GM18907 (cell line): ENCODE results near the gene CPT2.
A peak's percentile ranks its signal among the peaks of the same experiment; 100 is the strongest.

Experiments used
- ATAC-seq: cut with Tn5 transposase; IDR thresholded peaks from one replicate; pipeline ENCODE4 v1.9.1; 2021; ENCODE audit warnings: mild to moderate bottlenecking, moderate library complexity; ENCODE audit not compliant: unreplicated experiment

CPT2 gene

GRCh38 chr1:53196485-53197290 is at the start of gene CPT2:
Gene CPT2 (plus strand): TSS chr1:53196824. CDS start chr1:53196944, 120 bp downstream.
- peak; percentile 99 for ATAC-seq

DNA sequence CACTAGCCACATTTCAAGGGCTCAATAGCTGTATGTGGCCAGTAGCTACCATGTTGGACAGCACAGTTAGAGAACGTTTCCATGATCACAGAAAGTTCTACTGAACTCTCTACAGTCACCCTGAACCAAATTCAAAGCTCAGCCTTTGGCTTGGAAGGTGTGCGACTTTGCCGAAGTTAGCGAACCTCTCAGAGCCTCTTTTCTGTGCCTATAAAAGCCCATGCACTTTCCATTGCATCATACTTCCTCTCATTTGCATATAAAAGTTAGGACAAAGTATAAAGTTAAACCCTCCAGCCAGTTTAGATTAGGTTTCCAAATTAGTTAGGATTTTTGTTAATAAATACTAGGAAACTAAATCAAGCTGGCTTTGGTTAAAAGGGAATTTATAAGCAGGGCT is 49.5 kb upstream of the CPT2 start:
- no peak for ATAC-seq

GRCh38 chr1:53148123-53148522 is 48.5 kb upstream of the CPT2 start:
- no peak for ATAC-seq

- no peak for ATAC-seq
These were observed 42.9 kb upstream of the CPT2 start for GRCh38 chr1:53153752-53154151.

GRCh38 chr1:53154859-53155438 is 41.7 kb upstream of the CPT2 start:
- ATAC-seq = no peak

- no peak for ATAC-seq
These were observed 41.1 kb upstream of the CPT2 start for GRCh38 chr1:53155534-53155933.

GRCh38 chr1:53155945-53156344 is 40.7 kb upstream of the CPT2 start:
- no peak for ATAC-seq

DNA sequence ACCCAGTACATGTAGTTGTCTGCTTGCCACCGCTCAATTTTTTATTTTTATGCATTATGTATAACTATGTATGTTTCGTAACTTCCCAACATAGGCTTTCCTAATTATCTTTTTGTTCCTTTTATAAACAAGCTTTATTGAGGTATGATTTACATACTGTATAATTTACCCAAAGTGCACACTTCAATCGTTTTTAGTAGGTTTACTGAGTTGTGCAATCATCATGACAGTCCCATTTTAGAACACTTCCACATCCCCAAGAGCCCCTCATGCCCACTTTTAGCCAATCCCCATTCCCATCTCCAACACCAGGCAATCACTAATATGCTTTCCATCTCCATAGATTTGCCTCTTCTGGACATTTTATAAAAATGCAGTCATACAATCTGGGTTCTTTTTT is 39.8 kb upstream of the CPT2 start:
- no peak for ATAC-seq

GRCh38 chr1:53158900-53159299 is 37.7 kb upstream of the CPT2 start:
- no peak for ATAC-seq

- no peak for ATAC-seq
These were observed 35.7 kb upstream of the CPT2 start for GRCh38 chr1:53160924-53161378.

- no peak for ATAC-seq
These were observed 34.0 kb upstream of the CPT2 start for GRCh38 chr1:53162621-53163020.

DNA sequence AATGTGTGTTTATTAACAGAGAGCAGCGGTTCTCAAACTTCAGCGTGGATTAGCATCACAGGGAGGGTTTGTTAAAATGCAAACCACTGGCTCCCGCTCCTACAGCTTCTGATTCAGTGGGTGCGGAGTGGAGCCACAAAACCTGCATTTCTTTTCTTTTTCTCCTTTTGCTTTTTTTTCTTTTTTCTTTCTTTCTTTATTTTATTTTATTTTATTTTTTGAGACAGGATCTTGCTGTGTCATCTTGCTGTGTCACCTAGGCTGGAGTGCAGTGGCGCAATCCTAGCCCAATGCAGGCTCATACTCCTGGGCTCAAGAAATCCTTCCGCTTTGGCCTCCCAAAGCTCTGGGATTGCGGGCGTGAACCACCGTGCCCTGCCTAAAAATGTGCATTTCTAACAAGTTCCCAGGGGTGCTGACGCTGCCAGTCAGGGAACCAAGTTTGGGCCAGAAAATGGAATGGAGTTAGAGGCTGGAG is 33.3 kb upstream of the CPT2 start:
- no peak for ATAC-seq

DNA sequence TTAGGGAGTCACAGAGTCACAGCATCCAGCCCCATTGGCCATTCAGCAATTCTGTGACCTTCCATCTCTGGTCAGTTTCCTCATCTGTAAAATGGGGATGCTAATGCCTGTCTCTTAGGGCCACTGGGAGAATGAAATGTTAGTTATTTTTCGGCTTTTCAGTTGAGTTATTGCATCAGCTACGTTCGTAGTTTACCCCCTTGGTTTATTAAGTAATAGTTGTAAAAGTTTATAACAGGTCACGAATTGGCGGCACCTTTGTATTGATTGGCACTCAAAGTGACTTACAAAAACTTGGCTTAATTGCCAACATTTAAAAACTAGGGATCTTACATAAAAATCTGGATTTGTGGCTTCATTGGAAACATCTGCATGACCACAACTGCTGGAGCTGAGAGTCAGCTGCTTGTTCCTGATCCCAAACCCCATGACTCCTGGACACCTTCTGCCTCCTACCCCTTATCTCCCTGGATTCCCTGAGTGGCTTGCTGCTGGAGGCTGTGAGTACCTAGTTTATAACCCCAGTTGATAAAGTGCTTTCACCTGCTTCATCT is 31.1 kb upstream of the CPT2 start:
- no peak for ATAC-seq

- ATAC-seq = no peak
These were observed 30.3 kb upstream of the CPT2 start for GRCh38 chr1:53166366-53166765.

DNA sequence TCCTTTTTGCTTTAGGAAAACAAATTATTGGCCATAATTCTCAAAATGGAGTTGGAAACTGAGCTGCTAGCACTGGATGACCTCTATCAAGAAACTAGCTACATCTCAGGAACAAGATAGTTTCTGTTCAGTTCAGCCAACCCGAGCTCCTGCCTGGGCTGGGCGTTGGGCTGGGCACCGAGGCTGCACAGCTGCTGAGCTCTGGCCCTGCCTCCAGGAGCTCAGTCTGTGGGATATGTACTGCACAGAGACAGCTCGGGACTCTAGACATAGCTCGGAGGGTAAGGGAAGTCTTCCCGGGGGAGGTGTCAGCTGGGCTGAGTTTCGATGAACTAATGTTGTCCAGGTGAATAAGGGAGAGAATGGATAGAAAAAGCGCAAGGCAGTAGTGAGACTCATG is 29.7 kb upstream of the CPT2 start:
- no peak for ATAC-seq

DNA sequence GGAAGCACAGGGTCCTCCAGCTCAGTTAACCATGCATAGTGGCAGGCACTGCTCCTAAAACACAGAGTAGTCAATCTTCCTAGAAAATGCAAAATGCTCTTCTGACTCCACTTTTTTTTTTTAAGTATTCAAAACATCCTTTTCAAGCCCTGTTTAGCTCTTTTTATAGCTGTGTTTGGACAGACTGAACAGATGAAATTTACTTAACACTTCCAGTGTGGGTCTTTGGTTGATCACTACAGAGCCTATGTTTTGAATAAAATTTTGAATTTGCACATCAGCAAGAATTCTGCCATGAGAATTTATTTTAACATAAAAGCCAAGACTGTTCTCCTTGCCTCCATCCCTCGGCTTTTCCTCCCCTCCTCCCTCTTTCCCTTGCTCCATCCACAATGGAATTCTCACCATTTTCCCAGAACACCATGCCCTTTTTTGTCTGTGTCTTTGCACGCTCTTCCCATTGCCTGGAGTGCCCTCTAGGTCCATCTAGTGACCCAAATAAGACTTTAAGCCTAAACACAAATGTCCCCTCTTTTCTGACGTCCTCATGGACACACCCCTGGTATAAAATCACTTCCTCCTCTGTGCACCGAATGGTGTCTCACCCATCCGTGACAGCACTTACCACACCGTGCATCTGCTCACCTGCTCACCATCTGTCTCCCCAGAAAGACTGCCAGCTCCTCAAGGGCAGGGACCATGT is 24.0 kb upstream of the CPT2 start:
- peak; percentile 61 for ATAC-seq

DNA sequence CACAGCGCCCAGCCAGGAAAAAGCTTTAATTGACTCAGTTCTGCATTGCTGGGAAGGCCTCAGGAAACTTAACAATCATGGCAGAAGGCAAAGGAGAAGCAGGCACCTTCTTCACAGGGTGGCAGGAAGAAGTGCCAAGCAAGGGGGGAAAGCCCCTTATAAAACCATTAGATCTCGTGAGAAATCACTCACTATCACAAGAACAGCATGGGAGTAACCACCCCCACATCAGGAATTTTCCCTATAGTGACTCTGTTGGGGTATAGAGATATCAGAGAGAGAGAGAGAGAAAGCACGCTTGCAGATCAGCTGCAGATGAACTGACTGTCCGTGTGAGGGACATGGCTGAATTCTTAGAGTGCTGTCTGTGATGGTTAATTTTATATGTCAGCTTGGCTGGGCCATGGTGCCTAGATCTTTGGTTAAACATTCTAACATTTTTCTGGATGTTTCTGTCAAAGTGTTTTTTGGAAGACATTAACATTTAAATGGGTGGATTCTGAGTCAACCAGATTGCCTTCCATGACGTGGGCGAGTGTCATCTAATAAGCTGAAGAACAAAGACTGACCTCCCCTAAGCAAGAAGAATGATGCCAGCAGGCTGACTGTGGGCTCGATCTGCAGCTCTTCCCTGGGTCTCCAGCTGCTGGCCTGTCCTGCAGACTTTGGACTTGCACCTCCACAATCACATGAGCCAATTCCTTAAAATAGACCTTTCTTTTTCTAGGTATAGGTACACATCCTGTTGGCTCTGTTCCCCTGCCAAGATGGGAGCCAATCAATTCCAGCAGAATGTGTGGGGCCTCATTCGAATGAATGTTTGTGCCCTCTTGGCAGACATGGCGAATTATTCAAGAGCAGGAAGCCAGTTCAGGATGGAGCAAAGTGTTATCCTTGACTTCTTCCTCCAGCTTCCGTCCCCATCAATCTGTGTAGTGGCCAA is 21.4 kb upstream of the CPT2 start:
- no peak for ATAC-seq

- no peak for ATAC-seq
These were observed 20.0 kb upstream of the CPT2 start for GRCh38 chr1:53176452-53177208.

DNA sequence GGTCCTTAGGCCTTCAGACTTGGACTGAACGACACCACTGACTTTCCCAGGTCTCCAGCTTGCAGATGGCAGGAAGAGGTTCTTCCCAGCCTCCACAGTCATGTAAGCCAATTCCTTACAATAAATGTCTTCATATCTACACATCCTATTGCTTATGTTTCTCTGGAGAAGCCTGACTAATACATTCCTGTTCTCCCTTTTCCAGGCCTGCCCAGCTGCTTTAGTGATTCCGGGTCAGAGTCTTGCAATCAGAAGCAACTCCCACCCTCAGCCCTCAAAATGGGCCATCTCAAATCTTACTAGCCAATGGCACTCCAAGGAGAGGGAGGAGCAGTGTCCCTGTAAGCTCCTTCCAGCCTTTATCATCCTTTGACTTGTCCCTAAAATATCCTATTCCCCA is 16.4 kb upstream of the CPT2 start:
- ATAC-seq = no peak

- no peak for ATAC-seq
These were observed 15.7 kb upstream of the CPT2 start for GRCh38 chr1:53180951-53181350.
